NOMO-1 treated with dmso at 0.1 percent for 144 hours (cell line): ENCODE data around the gene MOV10L1.
"Not testable (repeated sequence)": the region's sequence is repeated elsewhere in the genome, so short reads cannot be mapped to it uniquely, and the experiment has no call there.

Source experiments
- DNase-seq: peaks from one replicate; lab custom pipeline; 2025; ENCODE audit not compliant: unreplicated experiment; lab: John Stamatoyannopoulos, UW

MOV10L1 gene

DNA sequence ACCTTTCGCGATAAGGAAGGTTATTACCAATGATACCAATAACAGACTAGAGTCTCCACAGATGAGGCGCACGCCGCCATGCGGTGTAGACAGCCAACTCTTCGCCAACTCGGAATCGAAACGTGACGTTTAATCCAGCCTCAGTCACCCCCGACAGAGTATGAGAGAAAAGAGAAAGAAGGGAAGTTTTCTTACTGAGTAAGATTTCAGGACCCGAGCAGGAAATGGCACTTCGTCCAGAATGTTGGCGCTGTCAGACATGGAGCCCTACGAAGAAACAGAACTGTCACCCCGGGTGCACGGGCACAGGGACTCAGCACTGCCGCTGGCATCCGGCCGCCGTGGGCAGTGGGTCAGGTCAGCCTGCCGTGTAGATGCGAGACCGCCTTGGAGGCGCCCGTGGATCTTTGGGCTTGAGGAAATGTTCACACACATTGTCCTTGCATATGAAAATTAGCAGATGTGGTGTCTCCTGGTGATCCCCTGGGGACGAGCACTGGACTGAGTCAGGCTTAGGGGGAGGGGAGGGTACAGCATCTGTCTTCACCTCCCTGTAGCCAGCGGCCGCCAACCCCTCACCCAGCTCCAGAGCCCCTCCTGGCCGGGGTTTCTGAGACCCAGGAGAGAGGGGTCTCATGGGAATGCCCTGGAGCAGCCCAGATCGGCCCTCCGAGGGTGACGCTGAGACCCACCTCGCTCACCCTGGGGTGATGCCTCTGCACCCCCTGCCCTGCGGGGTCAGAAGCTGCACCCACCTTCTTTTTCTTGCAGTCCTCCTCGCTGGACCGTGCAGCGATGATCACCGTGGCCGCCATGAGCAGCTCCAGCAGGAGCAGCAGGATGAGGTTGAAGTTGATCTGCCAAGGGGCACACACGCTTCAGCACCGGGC lies 12.9 kb upstream of the MOV10L1 start:
- no peak for DNase-seq

DNA sequence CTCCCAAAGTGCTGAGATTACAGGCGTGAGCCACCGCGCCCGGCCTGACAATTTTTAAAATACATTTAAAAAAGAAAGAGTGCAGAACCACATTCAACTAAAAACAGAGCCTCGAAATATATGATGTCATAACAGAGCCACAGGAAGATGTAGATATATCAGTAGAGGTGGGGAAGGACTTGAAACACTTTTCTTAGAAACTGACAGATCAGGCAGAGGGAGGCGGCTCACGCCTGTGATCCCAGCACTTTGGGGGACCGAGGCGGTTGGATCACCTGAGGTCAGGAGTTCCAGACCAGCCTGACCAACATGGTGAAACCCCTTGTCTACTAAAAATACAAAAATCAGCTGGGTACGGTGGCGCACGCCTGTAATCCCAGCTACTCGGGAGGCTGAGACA lies 11.6 kb upstream of the MOV10L1 start:
- no peak for DNase-seq

DNA sequence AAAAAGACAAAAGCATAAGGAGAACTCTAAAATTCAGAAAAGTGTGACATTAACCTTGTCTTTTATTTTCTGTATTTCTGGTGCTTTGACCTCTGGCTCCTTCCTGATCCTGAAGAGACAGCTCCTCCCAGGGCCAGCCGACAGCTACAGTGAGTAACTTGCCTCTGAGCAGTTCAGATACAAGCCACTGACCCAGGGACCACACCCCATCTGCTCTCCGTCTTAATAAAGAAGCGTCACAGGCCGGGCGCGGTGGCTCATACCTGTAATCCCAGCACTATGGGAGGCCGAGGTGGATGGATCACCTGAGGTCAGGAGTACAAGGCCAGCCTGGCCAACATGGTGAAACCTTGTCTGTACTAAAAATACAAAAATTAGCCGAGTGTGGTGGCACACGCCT lies 11.0 kb upstream of the MOV10L1 start:
- no peak for DNase-seq

DNA sequence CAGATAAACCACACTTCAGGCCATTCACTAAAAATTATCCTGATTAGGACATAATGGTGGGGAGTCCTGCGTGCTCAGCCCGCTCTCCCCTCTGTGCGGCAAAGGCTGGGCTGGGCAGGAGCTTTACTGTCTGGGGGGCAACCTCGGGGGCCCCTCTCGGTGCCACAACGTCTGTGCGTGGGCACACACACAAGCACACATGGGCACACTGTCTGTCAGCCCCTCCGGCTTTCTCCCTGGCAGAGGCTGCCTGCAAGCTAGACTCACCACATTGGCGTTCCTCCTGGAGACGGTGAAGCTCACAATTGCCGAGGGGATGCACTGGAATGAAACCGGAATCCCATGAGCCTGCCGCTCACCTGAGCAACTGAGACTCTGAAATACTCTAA lies 9.7 kb upstream of the MOV10L1 start:
- DNase-seq = no peak

DNA sequence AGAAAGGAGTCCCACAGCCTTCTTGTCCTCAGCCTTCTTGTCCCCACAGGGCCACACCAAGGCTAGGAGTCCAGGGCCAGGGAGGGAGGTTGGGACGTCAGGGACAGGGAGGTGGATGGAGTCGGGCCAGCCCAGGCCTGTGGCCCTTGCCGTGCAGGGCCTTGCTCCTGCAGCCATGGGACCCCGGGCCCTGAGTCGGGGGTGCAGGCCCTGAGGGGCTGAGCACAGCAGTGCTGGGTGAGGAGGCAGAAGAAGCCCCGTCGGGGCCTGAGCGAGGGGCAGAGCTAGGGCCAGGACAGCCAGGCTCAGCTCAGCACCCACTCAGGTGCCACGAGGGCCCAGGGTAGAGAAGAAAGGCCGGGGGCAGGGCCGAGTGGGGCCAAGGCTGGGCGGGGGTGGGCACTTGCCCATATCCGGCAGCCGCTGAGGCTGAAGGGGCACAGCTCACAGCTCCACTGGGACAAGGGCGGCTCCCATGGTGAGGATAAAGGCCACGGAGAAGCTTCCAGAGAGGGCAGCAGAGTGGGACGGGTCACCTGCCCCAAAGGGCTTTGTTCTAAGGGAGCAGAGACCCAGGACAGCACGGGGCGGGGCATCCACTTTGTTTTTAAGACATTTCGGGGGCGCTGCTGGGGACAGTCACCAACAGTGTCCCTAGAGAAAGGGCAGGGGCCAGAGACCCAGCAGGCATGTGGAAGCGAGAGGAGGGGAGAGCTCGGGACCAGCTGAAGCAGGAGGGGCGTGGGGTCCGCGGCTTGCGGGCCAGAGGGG lies 8.2 kb upstream of the MOV10L1 start:
- no peak for DNase-seq

DNA sequence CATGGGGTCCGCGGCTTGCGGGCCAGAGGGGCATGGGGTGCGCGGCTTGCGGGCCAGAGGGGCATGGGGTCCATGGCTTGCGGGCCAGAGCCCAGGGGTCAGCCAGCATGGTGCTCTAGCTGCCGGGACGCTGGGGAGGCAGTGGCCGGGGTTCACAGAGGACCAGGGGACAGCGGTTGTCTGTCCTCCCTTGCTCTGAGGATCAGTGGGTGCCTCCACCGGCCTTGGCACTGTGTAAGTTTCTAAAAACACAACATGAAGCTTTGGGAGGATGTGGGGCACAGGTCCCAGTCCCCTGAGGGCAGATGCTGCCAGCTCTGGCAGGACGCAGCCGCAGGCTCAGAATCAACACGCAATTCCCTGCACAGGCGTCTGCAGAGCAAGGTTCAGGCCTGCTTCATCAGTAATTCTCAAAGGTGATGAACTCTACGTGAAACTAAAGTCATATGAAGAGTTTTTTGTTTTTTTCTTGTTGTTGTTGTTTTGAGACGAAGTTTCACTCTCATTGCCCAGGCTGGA lies 7.5 kb upstream of the MOV10L1 start:
- no peak for DNase-seq

DNA sequence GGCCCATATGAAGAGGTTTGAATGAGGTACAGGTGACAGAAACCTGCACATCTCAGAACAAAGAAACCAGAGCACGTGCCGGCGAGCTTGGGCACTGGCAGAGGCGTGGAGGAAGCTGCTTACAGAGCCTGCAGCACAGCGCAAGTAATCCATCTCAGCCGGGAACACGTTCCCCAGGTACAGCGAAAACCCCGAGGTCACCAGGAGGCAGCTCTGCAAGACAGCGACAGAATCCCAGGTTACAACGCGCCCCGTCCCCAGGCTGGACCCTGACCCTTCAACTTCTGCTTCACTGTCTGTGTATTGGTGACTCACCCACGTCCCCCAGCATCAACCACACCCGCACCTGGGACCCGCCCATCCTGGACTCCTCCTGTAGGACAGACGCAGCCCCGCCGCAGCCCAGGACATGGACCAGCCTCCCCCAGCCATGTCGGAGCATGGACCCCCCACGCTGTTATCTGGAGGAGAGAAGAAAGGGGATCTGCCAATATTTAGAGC lies 6.8 kb upstream of the MOV10L1 start:
- DNase-seq = no peak

DNA sequence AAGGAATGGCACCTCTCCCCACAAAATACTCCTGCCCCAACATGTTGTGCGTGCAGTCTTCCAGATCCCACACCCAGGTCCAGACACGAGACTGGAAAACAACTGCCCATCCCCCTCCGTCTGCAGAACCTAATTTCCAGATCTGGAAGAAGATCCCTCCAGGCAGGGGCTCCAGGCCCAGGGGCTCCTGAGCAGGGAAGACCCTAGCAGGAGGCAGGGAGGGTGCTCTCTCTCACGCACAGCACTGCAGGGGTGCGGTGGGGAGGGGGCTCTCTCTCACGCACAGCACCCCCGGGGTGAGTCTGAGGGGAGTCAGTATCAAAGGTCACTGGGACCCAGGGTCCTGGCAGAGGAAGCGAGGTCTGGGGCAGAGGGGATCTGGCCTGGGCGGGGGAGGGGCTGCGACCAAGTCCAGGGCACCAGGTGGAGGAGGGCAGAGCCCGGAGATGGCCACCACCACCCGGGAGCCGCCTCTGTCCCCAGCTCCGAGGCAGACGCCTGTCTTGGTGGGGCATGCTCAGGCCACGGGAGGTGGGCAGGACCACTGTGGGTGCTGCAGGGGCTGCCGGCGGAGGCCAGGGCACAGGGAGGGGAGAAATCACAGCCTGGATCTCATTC lies 6.2 kb upstream of the MOV10L1 start:
- DNase-seq = no peak

DNA sequence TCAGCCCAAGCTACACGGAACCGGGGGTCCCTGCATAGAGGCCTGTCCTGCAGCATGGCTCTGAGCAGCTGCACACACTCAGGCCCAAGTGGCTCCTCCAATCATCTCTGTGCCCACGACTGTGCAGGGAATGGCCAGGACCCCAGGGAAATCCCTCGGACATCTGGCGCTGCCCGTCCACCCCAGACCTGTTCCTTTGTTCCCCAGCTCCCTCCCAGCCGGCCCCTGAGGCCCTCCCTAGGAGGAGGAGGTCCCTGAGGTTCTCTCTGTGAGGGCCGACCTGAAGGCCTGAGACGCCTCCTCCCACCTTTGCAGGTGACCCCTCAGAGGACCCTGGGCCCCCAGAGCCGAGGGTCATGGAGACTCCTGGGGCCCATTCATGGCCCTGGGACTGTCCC lies 5.7 kb upstream of the MOV10L1 start:
- no peak for DNase-seq

DNA sequence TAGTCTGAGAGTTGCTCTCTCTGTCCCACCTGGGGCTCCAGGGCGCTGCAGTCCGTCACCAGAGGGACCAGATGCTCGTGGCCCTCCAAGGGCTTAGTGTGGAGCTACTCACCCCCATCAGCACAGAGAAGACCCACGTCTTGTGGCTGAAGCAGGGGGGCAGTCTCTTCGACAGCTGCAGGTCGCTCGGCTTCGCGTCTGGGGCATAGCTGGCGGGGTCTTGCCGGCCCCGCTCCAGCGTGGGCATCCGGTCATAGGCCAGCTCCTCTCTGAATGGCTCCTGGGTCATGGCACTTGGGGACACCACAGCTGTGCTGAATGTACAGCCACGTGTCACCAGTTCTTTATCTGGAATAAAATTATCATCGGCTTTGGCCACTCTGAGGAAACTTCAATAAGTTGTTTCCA lies 5.2 kb upstream of the MOV10L1 start:
- DNase-seq = no peak

DNA sequence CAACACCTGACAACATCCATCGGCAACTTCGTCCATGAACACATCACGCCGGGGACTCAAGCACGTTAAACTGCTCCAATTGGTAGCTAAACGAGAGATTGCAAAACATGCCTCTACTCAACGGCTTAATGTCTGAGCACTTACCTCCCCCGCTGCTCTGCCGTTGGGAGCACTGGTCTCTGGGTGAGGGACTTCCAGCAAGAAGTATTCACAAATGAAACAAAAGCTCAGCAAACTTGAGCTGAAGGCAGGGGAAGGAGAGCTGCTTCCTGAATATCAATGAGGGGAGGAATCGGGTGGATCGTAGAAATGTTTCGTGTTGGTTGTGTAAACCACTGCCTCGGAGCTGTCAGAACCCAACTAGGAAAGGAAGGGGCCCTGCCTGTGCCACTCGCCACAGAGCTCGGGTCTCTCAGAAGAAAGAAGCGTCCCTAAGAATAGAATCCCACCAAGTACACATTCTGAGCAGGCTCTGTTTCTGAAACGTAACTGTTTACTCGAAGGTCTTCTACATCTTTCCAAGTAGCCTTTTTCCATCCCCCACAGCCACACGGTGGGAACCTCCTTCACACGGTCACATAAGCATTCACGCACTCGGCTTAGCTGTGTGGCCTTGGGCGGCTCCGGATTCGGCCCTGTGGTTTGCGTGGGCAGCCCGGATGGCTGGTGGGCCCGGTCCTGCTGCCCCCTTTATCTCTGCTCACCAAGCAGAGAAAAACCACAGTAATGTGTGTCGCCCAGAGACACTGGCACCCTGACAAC lies 4.4 kb upstream of the MOV10L1 start, which contains the start of gene MLC1:
MLC1 (minus strand) TSS at position 216 of the 762 bp plus-strand sequence. CDS start 524 bp downstream, outside the sequence.
- DNase-seq = peak; percentile 68

DNA sequence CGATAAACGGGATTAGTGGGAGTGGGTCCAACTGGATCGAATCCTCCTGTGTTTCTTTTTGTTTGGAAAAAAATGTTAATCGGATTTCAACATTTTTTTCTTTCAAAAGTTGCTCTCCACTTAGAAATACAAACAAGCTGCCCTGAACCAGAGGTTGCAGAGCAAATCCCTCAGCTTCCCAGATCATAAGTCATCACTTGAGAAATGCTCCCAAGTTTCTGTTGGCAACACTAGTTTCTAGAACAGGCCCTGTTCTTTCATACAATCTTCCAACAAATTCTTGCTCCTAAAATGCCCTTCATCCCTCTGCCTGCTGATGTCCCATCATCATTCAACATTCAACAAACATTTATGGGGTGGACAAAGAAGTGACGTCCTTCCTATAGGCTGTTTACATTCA lies 3.3 kb upstream of the MOV10L1 start:
- DNase-seq = no peak

DNA sequence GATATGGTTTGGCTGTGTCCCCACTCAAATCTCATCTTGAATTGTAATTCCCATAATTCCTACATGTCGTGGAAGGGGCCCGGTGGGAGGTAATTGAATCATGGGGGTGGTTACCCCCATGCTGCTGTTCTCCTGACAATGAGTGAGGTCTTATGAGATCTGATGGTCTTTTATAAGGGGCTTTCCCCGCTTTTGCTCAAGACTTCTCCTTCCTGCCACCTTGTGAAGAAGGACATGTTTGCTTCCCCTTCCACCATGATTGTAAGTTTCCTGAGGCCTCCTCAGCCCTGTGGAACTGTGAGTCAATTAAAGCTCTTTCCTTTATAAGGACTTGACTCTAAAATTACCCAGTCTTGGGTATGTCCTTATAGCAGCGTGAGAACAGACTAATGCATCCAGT lies 2.8 kb upstream of the MOV10L1 start:
- DNase-seq = not testable (repeated sequence)

DNA sequence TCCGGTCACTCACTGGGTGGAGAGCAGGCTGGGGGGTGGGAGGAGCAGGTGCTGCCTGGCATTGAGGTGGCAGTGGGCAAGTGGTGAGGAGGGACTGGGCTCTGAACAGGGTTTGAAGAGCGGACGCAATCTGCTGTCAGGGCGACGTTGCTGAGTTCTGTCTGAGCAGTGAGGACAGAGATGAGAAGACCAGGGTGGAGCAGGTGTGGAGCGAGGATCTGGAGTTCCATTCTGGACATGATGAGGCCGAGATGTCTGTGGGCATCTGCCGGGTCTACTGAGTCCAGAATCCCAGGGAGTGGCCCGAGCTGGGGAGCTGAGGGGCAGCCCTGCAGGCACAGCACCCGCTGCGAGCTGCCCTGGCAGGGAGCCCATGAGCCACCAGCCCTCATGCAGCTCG lies 2.2 kb upstream of the MOV10L1 start:
- no peak for DNase-seq

DNA sequence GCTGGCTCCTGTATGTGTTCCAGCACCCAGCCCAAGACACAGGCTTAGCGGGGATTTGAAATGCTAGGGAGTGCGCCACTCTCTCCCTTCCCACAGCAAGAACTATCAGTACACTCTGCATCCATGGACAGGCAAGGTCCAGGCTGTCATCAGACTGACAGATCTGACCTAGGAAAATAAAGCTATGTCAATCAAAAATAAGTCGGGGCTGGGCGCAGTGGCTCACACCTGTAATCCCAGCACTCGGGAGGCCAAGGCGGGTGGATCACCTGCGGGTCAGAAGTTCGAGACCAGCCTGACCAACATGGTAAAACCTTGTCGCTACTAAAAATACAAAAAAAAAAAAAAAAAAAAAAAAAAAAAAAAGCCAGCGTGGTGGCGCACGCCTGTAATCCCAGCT lies 1.7 kb upstream of the MOV10L1 start:
- DNase-seq = no peak

DNA sequence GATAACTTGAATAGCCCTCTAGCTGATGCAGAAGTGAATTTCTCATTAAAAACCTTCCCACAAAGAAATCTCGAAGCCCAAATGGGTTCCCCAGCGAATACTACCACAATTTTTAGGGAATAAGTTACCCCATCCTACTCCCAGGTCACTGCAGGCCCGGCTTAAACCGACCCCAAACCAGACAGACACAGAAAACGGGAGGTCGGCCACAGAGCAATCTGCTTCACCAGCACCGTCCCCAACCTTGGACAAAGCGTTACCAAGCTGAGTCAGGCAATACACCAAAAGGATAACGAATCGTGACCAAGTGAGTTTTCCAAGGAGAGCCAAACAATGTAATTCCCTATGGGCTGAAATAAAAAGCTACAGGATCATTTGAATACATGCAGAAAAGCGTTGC lies 575 bp upstream of the MOV10L1 start:
- DNase-seq = no peak

DNA sequence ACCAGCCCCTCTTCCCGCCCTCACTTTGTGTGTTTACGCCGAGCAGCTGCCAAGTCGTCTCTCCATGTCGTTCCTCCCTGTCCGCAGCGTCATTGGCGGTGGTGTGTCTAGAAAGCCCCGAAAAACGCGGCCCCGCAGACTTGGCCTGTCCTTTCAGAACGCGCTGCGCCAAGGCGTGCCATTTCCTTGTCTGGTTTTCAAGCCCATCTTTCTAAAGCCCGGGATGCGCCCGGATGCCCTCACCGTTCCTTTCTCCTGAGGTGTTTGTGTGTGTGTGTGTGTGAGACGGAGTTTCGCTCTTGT lies 557 bp downstream of the MOV10L1 start:
- no peak for DNase-seq

DNA sequence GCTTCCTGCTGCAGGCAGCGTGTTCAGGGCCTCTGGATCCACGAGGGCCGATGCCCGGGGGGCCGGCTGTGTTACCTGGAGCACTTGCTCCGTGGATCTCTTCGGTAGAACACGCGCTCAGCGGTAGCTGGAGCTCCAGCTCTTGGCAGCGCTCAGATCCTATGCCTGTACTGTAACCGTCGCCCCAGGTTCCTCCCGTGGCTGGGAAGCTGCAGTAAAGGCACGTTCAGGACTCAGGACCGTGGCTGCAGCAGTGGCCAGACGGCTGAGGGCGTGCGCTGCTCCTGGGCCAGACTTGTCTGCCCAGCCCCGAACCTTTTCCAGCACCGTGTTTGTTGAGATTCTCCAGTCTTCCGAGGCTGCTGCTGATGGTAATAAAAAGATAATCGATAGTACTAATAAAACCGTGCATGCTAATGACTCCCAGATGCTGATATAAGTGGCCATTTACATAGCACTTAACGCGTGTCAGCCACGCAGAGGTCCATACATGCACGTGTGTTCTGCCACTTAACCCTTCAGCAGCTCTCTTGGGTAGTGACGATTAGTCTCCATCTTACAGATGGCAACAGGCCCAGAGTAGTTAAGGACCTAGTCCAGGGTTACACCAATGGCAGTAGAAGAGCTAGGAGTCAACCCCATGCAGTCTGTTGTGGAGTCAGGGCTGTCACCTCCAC lies 1.4 kb downstream of the MOV10L1 start:
- no peak for DNase-seq

DNA sequence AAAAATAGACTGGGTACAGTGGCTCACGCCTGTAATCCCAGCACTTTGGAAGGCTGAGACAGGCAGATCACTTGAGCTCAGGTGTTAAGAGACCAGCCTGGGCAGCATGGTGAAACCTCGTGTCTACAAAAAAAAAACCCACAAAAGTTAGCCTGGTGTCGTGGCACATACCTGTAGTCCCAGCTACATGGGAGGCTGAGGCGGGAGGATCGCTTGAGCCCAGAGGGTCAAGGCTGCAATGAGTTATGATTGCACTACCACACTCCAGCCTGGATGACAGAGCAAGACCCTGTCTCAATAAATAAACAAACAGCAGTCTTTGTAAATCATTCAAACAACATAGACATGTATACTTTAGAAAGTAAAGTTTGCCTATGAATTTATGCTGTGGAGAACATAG lies 2.5 kb downstream of the MOV10L1 start:
- no peak for DNase-seq

DNA sequence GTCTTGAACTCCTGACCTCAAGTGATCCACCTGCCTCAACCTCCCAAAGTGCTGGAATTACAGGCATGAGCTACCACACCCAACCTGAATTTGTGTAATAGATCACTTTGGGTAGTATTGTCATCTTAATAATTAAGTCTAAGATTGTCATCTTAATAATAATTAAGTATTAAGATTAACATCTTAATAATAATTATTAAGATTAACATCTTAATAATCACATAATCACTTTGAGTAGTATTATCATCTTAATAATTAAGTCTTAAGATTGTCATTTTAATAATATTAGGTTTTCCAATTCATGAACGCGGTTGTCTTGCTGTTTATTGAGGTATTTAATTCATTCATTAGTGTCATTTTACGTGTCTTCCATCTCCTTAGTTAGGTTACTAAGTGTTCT lies 8.2 kb downstream of the MOV10L1 start:
- DNase-seq = no peak
